WERI-Rb-1 (cell line): ENCODE results near the gene VAPA.

Experiments used
- DNase-seq: peaks from one replicate; pipeline ENCODE4 v3.0.0-alpha.2; 2020
- H3K27ac ChIP-seq: fragments of 250-450 bp; sonication (Bioruptor Pico); 2 replicates; pipeline ENCODE4 v1.5.1; 2020; ENCODE audit warnings: mild to moderate bottlenecking, moderate library complexity
- H3K27me3 ChIP-seq: fragments of 250-450 bp; sonication (Bioruptor Pico); 2 replicates; pipeline ENCODE4 v1.5.1; 2021; ENCODE audit warnings: mild to moderate bottlenecking, low read depth, moderate library complexity; ENCODE audit not compliant: insufficient read depth, severe bottlenecking
- H3K36me3 ChIP-seq: fragments of 250-450 bp; sonication (Bioruptor Pico); 2 replicates; pipeline ENCODE4 v1.5.1; 2020; ENCODE audit warnings: mild to moderate bottlenecking, moderate library complexity
- H3K4me3 ChIP-seq: 2 replicates; pipeline ENCODE4 v1.5.1; 2011; ENCODE audit warnings: low read depth, mild to moderate bottlenecking, control low read depth, low read length
- H3K9me3 ChIP-seq: fragments of 250-450 bp; sonication (Bioruptor Pico); 2 replicates; pipeline ENCODE4 v1.5.1; 2021; ENCODE audit warnings: mild to moderate bottlenecking, moderate library complexity; ENCODE audit not compliant: severe bottlenecking
- CTCF ChIP-seq: IDR thresholded peaks from 2 replicates; pipeline ENCODE4 v1.5.1; 2011; ENCODE audit warnings: low read depth, mild to moderate bottlenecking, control low read depth, inconsistent platforms, low read length

VAPA gene

GRCh38 chr18:9968081-9968848, 54.4 kb downstream of the VAPA start:
- H3K27ac ChIP-seq, result no peak overlapping the region
- no peaks in the 10 kb centered on the region for H3K27me3 ChIP-seq
- H3K9me3 ChIP-seq, result no peaks in the 10 kb centered on the region
- TF ChIP-seq CTCF, result no peak
- H3K36me3 ChIP-seq, result no peaks in the 10 kb centered on the region
- H3K4me3 ChIP-seq, result no peak overlapping the region
- DNase-seq, result no peak

GRCh38 chr18:9969247-9969646, 55.4 kb downstream of the VAPA start:
- DNase-seq, result no peak
- no peak for TF ChIP-seq CTCF
- Histone ChIP-seq H3K36me3 (no peaks in the 10 kb centered on the region), H3K4me3 (no peak overlapping the region), H3K27me3 (no peaks in the 10 kb centered on the region), H3K27ac (no peak overlapping the region), H3K9me3 (no peaks in the 10 kb centered on the region)

GRCh38 chr18:9971313-9971920, 57.6 kb downstream of the VAPA start:
- Histone ChIP-seq H3K4me3 (no peak overlapping the region), H3K27me3 (no peaks in the 10 kb centered on the region), H3K36me3 (no peaks in the 10 kb centered on the region), H3K27ac (no peak overlapping the region), H3K9me3 (peaks cover 9% of the 10 kb centered on the region)
- peak; percentile 66 for DNase-seq
- peak; percentile 56 for TF ChIP-seq CTCF

- DNase-seq, result no peak
- Histone ChIP-seq H3K4me3 (no peak overlapping the region), H3K36me3 (no peaks in the 10 kb centered on the region), H3K27me3 (no peaks in the 10 kb centered on the region), H3K9me3 (peaks cover 10% of the 10 kb centered on the region), H3K27ac (no peak overlapping the region)
- no peak for TF ChIP-seq CTCF
These were observed 59.7 kb downstream of the VAPA start for GRCh38 chr18:9973470-9973869.

- H3K36me3 ChIP-seq, result no peaks in the 10 kb centered on the region
- DNase-seq, result no peak
- H3K9me3 ChIP-seq, result peaks cover 10% of the 10 kb centered on the region
- no peak overlapping the region for H3K27ac ChIP-seq
- H3K4me3 ChIP-seq, result no peak overlapping the region
- no peak for TF ChIP-seq CTCF
- H3K27me3 ChIP-seq, result no peaks in the 10 kb centered on the region
These were observed 60.6 kb downstream of the VAPA start for GRCh38 chr18:9974279-9974915.
